Neural progenitor cell (in vitro differentiated cells): ENCODE results near the gene RFPL3. TPM values are rescaled to one million over a fixed set of nuclear protein-coding genes. Genes with fewer than 3 reads are reported as not detected.
A peak's percentile ranks its signal among the peaks of the same experiment; 100 is the strongest.

Source experiments
- DNase-seq: peaks from one replicate; pipeline ENCODE4 v3.0.0-alpha.2; 2016; ENCODE audit warnings: low spot score
- H2AFZ ChIP-seq: fragments of 200-600 bp; sonication (generic); replicated peaks from 2 replicates; pipeline ENCODE4 v1.6.1; 2016; ENCODE audit warnings: antibody characterized with exemption
- H3F3A ChIP-seq: fragments of 200-600 bp; sonication (generic); 2 replicates; pipeline ENCODE4 v1.6.1; 2016; ENCODE audit warnings: antibody characterized with exemption, low read depth
- H3K27ac ChIP-seq: fragments of 200-600 bp; sonication (generic); 2 replicates; pipeline ENCODE4 v1.5.1; 2016; ENCODE audit warnings: mild to moderate bottlenecking
- H3K27me3 ChIP-seq: fragments of 200-600 bp; sonication (generic); 2 replicates; pipeline ENCODE4 v1.6.1; 2016; ENCODE audit warnings: mild to moderate bottlenecking, moderate library complexity
- H3K36me3 ChIP-seq: fragments of 200-600 bp; sonication (generic); 2 replicates; pipeline ENCODE4 v1.5.1; 2016
- H3K4me1 ChIP-seq: fragments of 200-600 bp; sonication (generic); 2 replicates; pipeline ENCODE4 v1.6.1; 2016; ENCODE audit warnings: mixed run types
- H3K4me2 ChIP-seq: fragments of 200-600 bp; sonication (generic); 2 replicates; pipeline ENCODE4 v1.6.1; 2016
- H3K4me3 ChIP-seq: fragments of 200-600 bp; sonication (generic); 2 replicates; pipeline ENCODE4 v1.5.1; 2016
- H3K79me2 ChIP-seq: fragments of 200-600 bp; sonication (generic); 2 replicates; pipeline ENCODE4 v1.6.1; 2016; ENCODE audit warnings: low read depth
- H3K9ac ChIP-seq: fragments of 200-600 bp; sonication (generic); 2 replicates; pipeline ENCODE4 v1.6.1; 2016
- H3K9me3 ChIP-seq: fragments of 200-600 bp; sonication (generic); 2 replicates; pipeline ENCODE4 v1.5.1; 2016; ENCODE audit warnings: low read depth
- H4K20me1 ChIP-seq: fragments of 200-600 bp; sonication (generic); 2 replicates; pipeline ENCODE4 v1.6.1; 2016; ENCODE audit warnings: low read depth
- H3K27ac Mint-ChIP-seq: 3 replicates; pipeline ENCODE4 v1.8.0; 2021; ENCODE audit warnings: mixed read lengths
- H3K27me3 Mint-ChIP-seq: 2 replicates; pipeline ENCODE4 v1.8.0; 2022; ENCODE audit warnings: low read depth, mild to moderate bottlenecking, inconsistent platforms, moderate library complexity, mixed read lengths; ENCODE audit not compliant: insufficient read depth
- H3K36me3 Mint-ChIP-seq: 3 replicates; pipeline ENCODE4 v1.8.0; 2021; ENCODE audit warnings: mixed read lengths
- H3K4me1 Mint-ChIP-seq: 3 replicates; pipeline ENCODE4 v1.8.0; 2021; ENCODE audit warnings: mixed read lengths
- H3K4me3 Mint-ChIP-seq: 3 replicates; pipeline ENCODE4 v1.8.0; 2021; ENCODE audit warnings: mild to moderate bottlenecking, moderate library complexity, mixed read lengths
- H3K9me3 Mint-ChIP-seq: 3 replicates; pipeline ENCODE4 v1.8.0; 2020; ENCODE audit warnings: mixed read lengths
- CTCF ChIP-seq: fragments of 200-600 bp; sonication (generic); IDR thresholded peaks from 2 replicates; pipeline ENCODE4 v1.5.1; 2017; ENCODE audit warnings: antibody characterized with exemption, mild to moderate bottlenecking
- EZH2 ChIP-seq: fragments of 200-600 bp; sonication (generic); IDR thresholded peaks from 2 replicates; pipeline ENCODE4 v1.6.1; 2017; ENCODE audit warnings: antibody characterized with exemption, mild to moderate bottlenecking, moderate library complexity
- EZH2phosphoT487 ChIP-seq: fragments of 200-600 bp; sonication (generic); IDR thresholded peaks from 2 replicates; pipeline ENCODE4 v1.6.1; 2017; ENCODE audit warnings: antibody characterized with exemption
- total RNA-seq: library from RNA; depleted of rRNA; stranded (reverse); fragments of >200 nt; gene quantifications from 2 replicates; pipeline ENCODE4 v1.2.3, GENCODE V29; 2015; ENCODE audit warnings: low replicate concordance

Gene RFPL3
- total RNA-seq, 1 donor from 2014 or later = not detected

- Mint-ChIP-seq H3K36me3 (no peaks in the 10 kb centered on the region), H3K27ac (peak overlapping the region; percentile 94), H3K4me3 (peak overlapping the region; percentile 61), H3K9me3 (peaks cover 2% of the 10 kb centered on the region), H3K4me1 (peaks cover 87% of the 10 kb centered on the region), H3K27me3 (peaks cover 6% of the 10 kb centered on the region)
- TF ChIP-seq CTCF = no peak
- TF ChIP-seq EZH2 = no peak
- TF ChIP-seq EZH2phosphoT487 = no peak
- Histone ChIP-seq H2AFZ (no peak overlapping the region), H3K27me3 (no peaks in the 10 kb centered on the region), H3F3A (peaks cover 36% of the 10 kb centered on the region), H3K9ac (no peak overlapping the region), H3K4me2 (no peak overlapping the region), H3K4me1 (peaks cover 60% of the 10 kb centered on the region), H3K9me3 (no peaks in the 10 kb centered on the region), H3K27ac (no peak overlapping the region), H3K4me3 (no peak overlapping the region), H3K36me3 (no peaks in the 10 kb centered on the region), H3K79me2 (no peaks in the 10 kb centered on the region), H4K20me1 (no peaks in the 10 kb centered on the region)
- DNase-seq = no peak
These were observed 17.3 kb upstream of the RFPL3 start for GRCh38 chr22:32340411-32340810.

GRCh38 chr22:32341122-32341740 is 16.4 kb upstream of the RFPL3 start:
- Histone ChIP-seq H3K4me3 (no peak overlapping the region), H3K4me1 (peaks cover 53% of the 10 kb centered on the region), H3K9ac (no peak overlapping the region), H2AFZ (no peak overlapping the region), H3F3A (peaks cover 28% of the 10 kb centered on the region), H3K79me2 (no peaks in the 10 kb centered on the region), H3K27ac (peak overlapping the region; percentile 59), H3K9me3 (no peaks in the 10 kb centered on the region), H3K4me2 (peak overlapping the region; percentile 65), H3K27me3 (no peaks in the 10 kb centered on the region), H3K36me3 (no peaks in the 10 kb centered on the region), H4K20me1 (no peaks in the 10 kb centered on the region)
- Mint-ChIP-seq H3K36me3 (no peaks in the 10 kb centered on the region), H3K4me3 (peak overlapping the region; percentile 39), H3K27ac (peak overlapping the region; percentile 94), H3K4me1 (peaks cover 85% of the 10 kb centered on the region), H3K27me3 (peaks cover 6% of the 10 kb centered on the region), H3K9me3 (peaks cover 3% of the 10 kb centered on the region)
- peak; percentile 82 for DNase-seq
- TF ChIP-seq EZH2phosphoT487 = no peak

GRCh38 chr22:32342977-32343376 is 14.7 kb upstream of the RFPL3 start:
- Mint-ChIP-seq H3K27ac (peak overlapping the region; percentile 88), H3K9me3 (peaks cover 6% of the 10 kb centered on the region), H3K4me3 (no peak overlapping the region), H3K27me3 (peaks cover 6% of the 10 kb centered on the region), H3K36me3 (no peaks in the 10 kb centered on the region), H3K4me1 (peaks cover 67% of the 10 kb centered on the region)
- Histone ChIP-seq H4K20me1 (no peaks in the 10 kb centered on the region), H3F3A (peaks cover 11% of the 10 kb centered on the region), H3K27ac (no peak overlapping the region), H3K4me2 (no peak overlapping the region), H2AFZ (peak overlapping the region; percentile 7), H3K9ac (no peak overlapping the region), H3K4me3 (no peak overlapping the region), H3K4me1 (peaks cover 36% of the 10 kb centered on the region), H3K27me3 (no peaks in the 10 kb centered on the region), H3K36me3 (no peaks in the 10 kb centered on the region), H3K9me3 (no peaks in the 10 kb centered on the region), H3K79me2 (no peaks in the 10 kb centered on the region)
- no peak for DNase-seq
- TF ChIP-seq EZH2 (no peak), CTCF (no peak), EZH2phosphoT487 (no peak)

GRCh38 chr22:32343941-32344340 is 13.7 kb upstream of the RFPL3 start:
- H3K4me3 Mint-ChIP-seq = no peak overlapping the region
- Histone ChIP-seq H3K79me2 (no peaks in the 10 kb centered on the region), H3K4me2 (no peak overlapping the region), H3K9ac (no peak overlapping the region), H3F3A (peaks cover 9% of the 10 kb centered on the region), H3K36me3 (no peaks in the 10 kb centered on the region), H4K20me1 (no peaks in the 10 kb centered on the region), H3K4me1 (peaks cover 32% of the 10 kb centered on the region), H3K9me3 (no peaks in the 10 kb centered on the region), H3K27me3 (no peaks in the 10 kb centered on the region), H3K27ac (no peak overlapping the region), H3K4me3 (no peak overlapping the region), H2AFZ (no peak overlapping the region)
- H3K27me3 Mint-ChIP-seq = peaks cover 5% of the 10 kb centered on the region
- H3K9me3 Mint-ChIP-seq = peaks cover 5% of the 10 kb centered on the region
- no peaks in the 10 kb centered on the region for H3K36me3 Mint-ChIP-seq
- no peak for DNase-seq
- peak overlapping the region; percentile 48 for H3K27ac Mint-ChIP-seq
- peaks cover 62% of the 10 kb centered on the region for H3K4me1 Mint-ChIP-seq
- no peak for TF ChIP-seq EZH2
- no peak for TF ChIP-seq EZH2phosphoT487
- TF ChIP-seq CTCF = no peak
